ENCODE results near the gene FGF11. TPM values are rescaled to one million over a fixed set of nuclear protein-coding genes. Genes with fewer than 3 reads are reported as not detected.

FGF11 gene
- 10 to 100 TPM in 2 of 10 donors, 1 to 10 TPM in 8; 4.6 to 15.9 (median 8.1) TPM for total RNA-seq
- polyA plus RNA-seq, result 1 to 10 TPM; 2.0 to 7.2 TPM
- long read RNA-seq, donor 1, partial matches to known transcripts, result 2 of 3 reads
- long read RNA-seq, donor 1, other reads (novel, unspliced or antisense), result 0 of 3 reads
- long read RNA-seq, donor 2, partial matches to known transcripts, result 3 of 7 reads
- long read RNA-seq, donor 2, other reads (novel, unspliced or antisense), result 0 of 7 reads
- long read RNA-seq, donor 3, partial matches to known transcripts, result 3 of 9 reads
- long read RNA-seq, donor 3, other reads (novel, unspliced or antisense), result 0 of 9 reads

- H3K4me1 ChIP-seq, result peaks cover 24 to 71% (median 54%) of the 10 kb centered on the region in 9 donors
- H3K36me3 ChIP-seq, result no peaks in the 10 kb centered on the region
- intact Hi-C loops (cut with DNase I), result loop anchor here (2.0 to 10.0 kb wide), 12 partner anchors 37 to 148 kb away; partner anchors contain the start of genes ZBTB4 (in 6 of the 10), KCTD11 (in 5 of the 10), TMEM95 (in 4 of the 10) and SENP3 (in 2 of the 10)
- H3K9me3 ChIP-seq, result no peaks in the 10 kb centered on the region
- peaks cover 0 to 46% (median 12%) of the 10 kb centered on the region in 7 donors for H3K27me3 ChIP-seq
- peak within 1 kb of the TSS in 9 of 10 donors; percentile 2 to 78 (median 70) for H3K27ac ChIP-seq
- 2 to 4% methylated on average over 45 to 50 of the region's 50 CpGs for WGBS, 2 donors
- ATAC-seq, result no peak
- no peak for TF ChIP-seq CTCF (IDR thresholded peaks at IDR 0.05)
- peak within 1 kb of the TSS; percentile 23 to 66 (median 52) for H3K4me3 ChIP-seq
- no peak for DNase-seq
These were observed at the start of gene FGF11 for GRCh38 chr17:7439462-7440112. Gene FGF11, plus strand, starts transcription at chr17:7439512. Its CDS starts 109 bp downstream, at chr17:7439621.

- TF ChIP-seq CTCF (IDR thresholded peaks at IDR 0.05), result no peak
- no peak overlapping the region for H3K27ac ChIP-seq
- peaks cover 0 to 60% (median 10%) of the 10 kb centered on the region in 9 donors for H3K36me3 ChIP-seq
- no peak overlapping the region for H3K4me3 ChIP-seq
- no peaks in the 10 kb centered on the region for H3K9me3 ChIP-seq
- no peak for DNase-seq
- peaks cover 0 to 30% (median 18%) of the 10 kb centered on the region in 9 donors for H3K4me1 ChIP-seq
- intact Hi-C loops (cut with DNase I), result loop anchor here in 4 of 10 donors (5.0 kb wide), 2 partner anchors 33 to 38 kb away; partner anchors contain the start of genes KCTD11 (in 2 of the 4) and TMEM95 (in 2 of the 4)
- H3K27me3 ChIP-seq, result no peaks in the 10 kb centered on the region
- ATAC-seq, result no peak
- 86 to 87% methylated on average over 19 of the region's 19 CpGs for WGBS, 2 donors
These were observed 49.1 kb upstream of the FGF11 start for GRCh38 chr17:7389924-7390910.

- H3K27ac ChIP-seq, result peak overlapping the region in 5 of 10 donors; percentile 7 to 44 (median 23)
- H3K9me3 ChIP-seq, result no peaks in the 10 kb centered on the region
- intact Hi-C loops (cut with DNase I), result loop anchor here in 4 of 10 donors (5.0 kb wide), 2 partner anchors 34 to 39 kb away; partner anchors contain the start of genes KCTD11 (in 2 of the 4) and TMEM95 (in 2 of the 4)
- peaks cover 0 to 34% (median 22%) of the 10 kb centered on the region in 9 donors for H3K4me1 ChIP-seq
- no peaks in the 10 kb centered on the region for H3K27me3 ChIP-seq
- no peak for DNase-seq
- TF ChIP-seq CTCF (IDR thresholded peaks at IDR 0.05), result no peak
- H3K4me3 ChIP-seq, result no peak overlapping the region
- 50 to 75% methylated on average over 2 of the region's 2 CpGs for WGBS, 2 donors
- no peak for ATAC-seq
- peaks cover 0 to 60% (median 10%) of the 10 kb centered on the region in 9 donors for H3K36me3 ChIP-seq
These were observed 48.0 kb upstream of the FGF11 start for GRCh38 chr17:7391307-7391706.

Measured in heart right ventricle (tissue), 16 donors.